Activated T-helper 9 cell treated with anti-CD3 and anti-CD28 coated beads, Interleukin-2, amount 50 U/mL, for 16 hours (primary cell): ENCODE measurements around the gene PIEZO1.
A peak's percentile ranks its signal among the peaks of the same experiment; 100 is the strongest.

Experiments
- DNase-seq: peaks from one replicate; pipeline ENCODE4 v3.0.0-alpha.2; 2020; ENCODE audit warnings: low read depth

Gene PIEZO1

GRCh38 chr16:88817785-88818574, 33.0 kb upstream of the PIEZO1 start:
- no peak for DNase-seq

GRCh38 chr16:88816736-88817535, 31.9 kb upstream of the PIEZO1 start:
- no peak for DNase-seq

- peak; percentile 36 for DNase-seq
Measured at GRCh38 chr16:88815901-88816589, 31.0 kb upstream of the PIEZO1 start.

- DNase-seq: no peak
Measured at GRCh38 chr16:88815227-88815626, 30.2 kb upstream of the PIEZO1 start.

- no peak for DNase-seq
Measured at GRCh38 chr16:88814144-88814502, 29.1 kb upstream of the PIEZO1 start.

- DNase-seq: no peak
Measured at GRCh38 chr16:88813269-88814143, 28.5 kb upstream of the PIEZO1 start.

GRCh38 chr16:88812513-88813268, 27.7 kb upstream of the PIEZO1 start:
- no peak for DNase-seq

GRCh38 chr16:88811769-88812512, 26.9 kb upstream of the PIEZO1 start, which contains the start of gene APRT:
APRT (minus strand) TSS chr16:88811928; CDS start chr16:88811899, 29 bp downstream.
- peak; percentile 95 for DNase-seq

GRCh38 chr16:88810912-88811768, 26.1 kb upstream of the PIEZO1 start:
- peak; percentile 57 for DNase-seq

- no peak for DNase-seq
Measured at GRCh38 chr16:88810166-88810911, 25.3 kb upstream of the PIEZO1 start.

GRCh38 chr16:88809676-88810165, 24.7 kb upstream of the PIEZO1 start:
- DNase-seq: no peak

- DNase-seq: no peak
Measured at GRCh38 chr16:88809068-88809675, 24.2 kb upstream of the PIEZO1 start.

GRCh38 chr16:88807626-88808453, 22.8 kb upstream of the PIEZO1 start:
- DNase-seq: no peak

- no peak for DNase-seq
Measured at GRCh38 chr16:88807142-88807625, 22.2 kb upstream of the PIEZO1 start.

- DNase-seq: no peak
Measured at GRCh38 chr16:88806491-88807111, 21.6 kb upstream of the PIEZO1 start.

- DNase-seq: no peak
Measured at GRCh38 chr16:88805887-88806393, 20.9 kb upstream of the PIEZO1 start.
